Stomach smooth muscle (tissue), 2 donors: ENCODE measurements around the gene TRIM46.
"Not testable (repeated sequence)": the region's sequence is repeated elsewhere in the genome, so short reads cannot be mapped to it uniquely, and the experiment has no call there.

Source experiments
- H3K27ac ChIP-seq: one replicate; pipeline ENCODE4 v1.7.0; 2013; ENCODE audit warnings: mild to moderate bottlenecking, low read length, inconsistent platforms
- H3K27me3 ChIP-seq, 2 donors: one replicate each; pipeline ENCODE4 v1.7.0; 2013; ENCODE audit warnings: low read length in 2 of 2; ENCODE audit not compliant: insufficient read depth in 2 of 2, control insufficient read depth in 1 of 2
- H3K36me3 ChIP-seq, 2 donors: one replicate each; pipeline ENCODE4 v1.7.0; 2013; ENCODE audit warnings: low read length in 2 of 2; ENCODE audit not compliant: control insufficient read depth in 2 of 2, insufficient read depth in 2 of 2
- H3K4me1 ChIP-seq: one replicate; pipeline ENCODE4 v1.7.0; 2013; ENCODE audit warnings: low read length; ENCODE audit not compliant: control insufficient read depth, insufficient read depth
- H3K4me3 ChIP-seq, 2 donors: one replicate each; pipeline ENCODE4 v1.7.0; 2013; ENCODE audit warnings: low read length in 2 of 2
- H3K9ac ChIP-seq, 2 donors: one replicate each; pipeline ENCODE4 v1.7.0; 2013; ENCODE audit warnings: low read length in 2 of 2, mild to moderate bottlenecking in 1 of 2
- H3K9me3 ChIP-seq, 2 donors: one replicate each; pipeline ENCODE4 v1.7.0; 2013; ENCODE audit warnings: low read length in 2 of 2; ENCODE audit not compliant: control insufficient read depth in 2 of 2
- donor health status: healthy.
- donor health status: Pancreatic carcinoma.

The TRIM46 gene

DNA sequence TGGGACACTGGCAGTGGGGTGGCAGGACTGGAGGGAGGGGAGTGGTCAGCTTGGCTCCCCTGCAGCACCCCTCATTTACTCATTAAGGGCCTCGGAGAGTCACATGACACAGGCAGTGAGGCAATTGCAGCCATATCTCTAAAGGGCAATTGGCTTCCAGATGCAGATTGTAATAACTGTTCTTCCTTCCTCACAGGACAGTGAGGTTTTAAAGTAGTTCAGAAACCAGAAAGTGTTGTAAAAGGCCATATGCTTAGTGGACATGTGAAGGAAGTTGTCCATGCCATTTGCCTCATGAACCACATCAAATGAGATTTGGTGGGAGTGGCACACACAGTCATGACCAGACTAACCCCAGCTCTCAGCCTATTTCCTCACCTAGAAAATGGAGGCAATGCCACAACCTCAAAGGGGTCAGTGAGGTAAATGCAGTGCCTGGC, 46.0 kb downstream of the TRIM46 start:
- Histone ChIP-seq H3K27ac (peak overlapping the region; percentile 24), H3K4me3 (peak overlapping the region in 1 of 2 donors; percentile 44), H3K4me1 (peaks cover 5% of the 10 kb centered on the region), H3K9me3 (no peaks in the 10 kb centered on the region), H3K36me3 (peaks cover 0 to 2% of the 10 kb centered on the region in 2 donors), H3K27me3 (no peaks in the 10 kb centered on the region), H3K9ac (no peak overlapping the region)

GRCh38 chr1:155220211-155220965, 46.7 kb downstream of the TRIM46 start:
- not testable (repeated sequence) for H3K9ac ChIP-seq, H3K36me3 ChIP-seq, H3K4me3 ChIP-seq, H3K4me1 ChIP-seq, H3K27ac ChIP-seq, H3K27me3 ChIP-seq, H3K9me3 ChIP-seq

DNA sequence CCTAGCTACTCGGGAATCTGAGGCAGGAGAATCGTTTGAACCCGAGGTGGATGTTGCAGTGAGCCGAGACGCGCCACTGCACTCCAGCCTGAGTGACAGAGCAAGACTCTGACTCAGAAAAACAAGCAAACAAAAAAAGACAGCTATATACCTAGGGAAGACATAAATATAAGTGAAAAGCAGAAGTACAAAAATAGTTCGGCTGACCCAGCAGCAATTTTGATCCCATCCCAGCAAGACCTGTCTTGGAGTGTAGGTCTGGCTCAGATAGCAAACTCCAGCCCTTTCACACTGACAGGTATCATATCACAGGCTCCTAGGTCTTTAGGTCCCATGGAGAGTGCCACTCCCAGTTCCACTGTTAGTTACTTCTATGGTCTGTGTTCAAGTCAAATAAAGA, 49.4 kb downstream of the TRIM46 start:
- Histone ChIP-seq H3K27ac (no peak overlapping the region), H3K4me3 (no peak overlapping the region), H3K27me3 (no peaks in the 10 kb centered on the region), H3K9ac (no peak overlapping the region), H3K36me3 (no peaks in the 10 kb centered on the region), H3K9me3 (no peaks in the 10 kb centered on the region), H3K4me1 (peaks cover 18% of the 10 kb centered on the region)

GRCh38 chr1:155225404-155225759, 51.7 kb downstream of the TRIM46 start:
- H3K4me1 ChIP-seq: peaks cover 17% of the 10 kb centered on the region
- H3K27me3 ChIP-seq, H3K9me3 ChIP-seq, H3K4me3 ChIP-seq, H3K36me3 ChIP-seq, H3K9ac ChIP-seq, H3K27ac ChIP-seq: not testable (repeated sequence)

- peak overlapping the region; percentile 62 to 66 for H3K9ac ChIP-seq
- peak overlapping the region; percentile 85 for H3K27ac ChIP-seq
- H3K4me1 ChIP-seq: peaks cover 17% of the 10 kb centered on the region
- H3K4me3 ChIP-seq: peak overlapping the region; percentile 80 to 81
- H3K9me3 ChIP-seq: no peaks in the 10 kb centered on the region
- H3K27me3 ChIP-seq: no peaks in the 10 kb centered on the region
- no peaks in the 10 kb centered on the region for H3K36me3 ChIP-seq
Observed at GRCh38 chr1:155226188-155226909, 52.7 kb downstream of the TRIM46 start.

DNA sequence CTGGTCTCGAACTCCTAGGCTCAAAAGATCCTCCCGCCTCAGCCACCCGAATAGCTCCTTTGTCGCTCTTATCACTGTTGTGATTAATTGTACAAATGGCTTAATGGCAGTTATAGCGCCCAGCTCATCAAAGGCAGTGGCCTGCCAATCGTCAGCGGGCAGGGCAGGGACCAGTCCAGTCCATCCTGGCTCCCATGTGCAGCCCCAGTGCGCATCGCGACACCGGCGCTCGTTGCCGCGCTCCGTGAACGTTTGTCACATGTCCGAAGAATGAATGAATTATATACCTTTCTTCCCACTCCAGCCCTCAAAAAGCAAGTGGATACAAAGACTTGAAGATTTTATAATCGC, 53.2 kb downstream of the TRIM46 start:
- Histone ChIP-seq H3K9ac (peak overlapping the region; percentile 62 to 66), H3K4me3 (peak overlapping the region; percentile 80 to 81), H3K36me3 (no peaks in the 10 kb centered on the region), H3K4me1 (peaks cover 21% of the 10 kb centered on the region), H3K27me3 (no peaks in the 10 kb centered on the region), H3K9me3 (no peaks in the 10 kb centered on the region), H3K27ac (peak overlapping the region; percentile 85)

- H3K4me3 ChIP-seq: peak overlapping the region; percentile 80 to 81
- peak overlapping the region; percentile 85 for H3K27ac ChIP-seq
- H3K9me3 ChIP-seq: no peaks in the 10 kb centered on the region
- H3K27me3 ChIP-seq: no peaks in the 10 kb centered on the region
- peaks cover 27% of the 10 kb centered on the region for H3K4me1 ChIP-seq
- H3K36me3 ChIP-seq: no peaks in the 10 kb centered on the region
- peak overlapping the region; percentile 62 to 87 for H3K9ac ChIP-seq
Observed at GRCh38 chr1:155227261-155228095, 53.8 kb downstream of the TRIM46 start.

DNA sequence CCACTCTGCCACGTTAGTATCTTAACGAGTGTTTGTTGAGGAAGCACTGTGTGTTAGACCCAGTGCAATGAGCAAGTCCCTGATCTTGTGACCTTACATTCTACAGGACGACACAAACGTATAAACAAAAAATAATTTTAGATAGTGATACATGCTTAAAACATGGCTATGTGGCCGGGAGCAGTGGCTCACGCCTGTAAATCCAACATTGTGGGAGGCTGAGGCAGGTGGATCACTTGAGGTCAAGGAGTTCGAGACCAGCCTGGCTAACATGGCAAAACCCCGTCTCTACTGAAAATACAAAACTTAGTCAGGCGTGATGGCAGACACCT, 54.4 kb downstream of the TRIM46 start:
- H3K27ac ChIP-seq: peak overlapping the region; percentile 85

DNA sequence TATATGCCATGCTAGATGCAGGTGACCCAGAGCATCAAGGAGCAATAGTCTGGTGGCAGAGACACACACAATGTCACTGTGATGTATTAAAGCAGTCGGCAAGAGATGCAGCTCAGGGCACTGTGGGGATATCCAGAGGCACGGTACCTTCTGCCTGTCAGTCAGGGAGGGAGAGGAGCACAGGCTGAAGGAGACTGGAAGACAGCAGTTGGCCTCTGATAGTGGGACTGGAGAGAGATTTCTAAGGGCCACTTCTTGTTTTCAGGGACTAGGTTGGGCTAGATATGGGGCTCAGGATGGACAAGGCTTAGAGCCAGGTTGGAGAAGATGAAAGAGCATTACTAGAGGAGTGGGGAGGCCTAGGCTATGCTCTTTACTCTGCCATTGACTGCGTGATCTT, 57.7 kb downstream of the TRIM46 start:
- H3K27me3 ChIP-seq, H3K36me3 ChIP-seq: not testable (repeated sequence)

More for the DNA sequence above, 54.4 kb downstream of the TRIM46 start:
- Histone ChIP-seq H3K4me1 (peaks cover 31% of the 10 kb centered on the region), H3K27me3 (no peaks in the 10 kb centered on the region), H3K4me3 (peak overlapping the region; percentile 80 to 81), H3K9ac (peak overlapping the region; percentile 62 to 87), H3K9me3 (no peaks in the 10 kb centered on the region), H3K36me3 (no peaks in the 10 kb centered on the region)

DNA sequence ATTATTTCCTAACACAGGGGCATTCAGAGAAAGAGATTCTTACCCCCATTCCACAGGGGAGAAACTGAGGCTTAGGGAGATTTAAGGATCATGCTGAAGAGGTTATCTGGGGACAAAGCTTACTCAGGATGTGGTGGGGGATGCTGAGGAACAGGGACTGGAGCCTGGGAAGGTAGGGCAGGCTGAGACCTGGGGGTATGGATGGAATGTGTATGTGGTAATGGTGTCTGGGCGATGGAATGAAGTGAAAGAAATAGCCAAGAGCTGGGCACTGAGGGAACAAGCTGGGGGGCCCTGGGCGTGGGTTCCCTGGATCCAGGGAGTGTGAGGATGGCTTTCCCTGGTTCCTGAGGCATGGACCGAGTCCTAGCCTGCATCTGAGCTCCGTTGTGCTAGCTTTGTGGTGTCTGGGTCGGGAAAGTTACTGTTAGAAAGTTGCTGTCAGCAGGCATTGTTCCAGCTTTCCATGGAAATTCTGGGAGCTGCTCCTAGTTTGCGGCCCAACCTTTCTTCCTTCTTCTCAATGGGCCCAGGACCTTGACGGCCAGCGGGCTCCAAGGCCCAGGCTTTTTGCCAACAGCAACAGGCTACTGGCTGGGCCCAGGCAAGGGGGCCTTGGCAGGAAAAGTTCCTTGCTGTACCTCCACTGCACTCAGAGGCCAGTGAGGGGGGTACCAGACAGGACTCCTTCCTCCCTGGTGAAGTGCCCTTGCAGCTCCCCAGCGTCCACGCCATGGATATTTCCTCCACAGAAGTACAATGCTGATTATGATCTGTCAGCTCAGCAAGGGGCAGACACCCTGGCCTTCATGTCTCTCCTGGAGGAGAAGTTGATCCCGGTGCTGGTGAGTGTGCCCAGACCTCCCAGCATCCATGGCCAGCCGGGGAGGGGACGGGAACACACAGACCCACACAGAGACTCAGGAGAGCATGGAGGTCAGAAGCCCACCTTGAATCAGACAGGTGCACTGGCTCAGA, 58.6 kb downstream of the TRIM46 start:
- Histone ChIP-seq H3K27ac (peak overlapping the region; percentile 73), H3K4me1 (peaks cover 23% of the 10 kb centered on the region)
- not testable (repeated sequence) for H3K27me3 ChIP-seq, H3K4me3 ChIP-seq, H3K36me3 ChIP-seq, H3K9me3 ChIP-seq, H3K9ac ChIP-seq

More for the DNA sequence above, 57.7 kb downstream of the TRIM46 start:
- not testable (repeated sequence) for H3K9me3 ChIP-seq, H3K9ac ChIP-seq, H3K4me3 ChIP-seq
- Histone ChIP-seq H3K4me1 (peaks cover 29% of the 10 kb centered on the region), H3K27ac (peak overlapping the region; percentile 73)
